HG02970 (cell line): ENCODE results near the gene SLC25A33.
"Not testable (repeated sequence)": the region's sequence is repeated elsewhere in the genome, so short reads cannot be mapped to it uniquely, and the experiment has no call there.

Source experiments
- ATAC-seq: cut with Tn5 transposase; IDR thresholded peaks from one replicate; pipeline ENCODE4 v1.9.1; 2021; ENCODE audit warnings: mild to moderate bottlenecking, moderate library complexity, moderate number of reproducible peaks; ENCODE audit not compliant: unreplicated experiment, low FRiP score

Gene SLC25A33

DNA sequence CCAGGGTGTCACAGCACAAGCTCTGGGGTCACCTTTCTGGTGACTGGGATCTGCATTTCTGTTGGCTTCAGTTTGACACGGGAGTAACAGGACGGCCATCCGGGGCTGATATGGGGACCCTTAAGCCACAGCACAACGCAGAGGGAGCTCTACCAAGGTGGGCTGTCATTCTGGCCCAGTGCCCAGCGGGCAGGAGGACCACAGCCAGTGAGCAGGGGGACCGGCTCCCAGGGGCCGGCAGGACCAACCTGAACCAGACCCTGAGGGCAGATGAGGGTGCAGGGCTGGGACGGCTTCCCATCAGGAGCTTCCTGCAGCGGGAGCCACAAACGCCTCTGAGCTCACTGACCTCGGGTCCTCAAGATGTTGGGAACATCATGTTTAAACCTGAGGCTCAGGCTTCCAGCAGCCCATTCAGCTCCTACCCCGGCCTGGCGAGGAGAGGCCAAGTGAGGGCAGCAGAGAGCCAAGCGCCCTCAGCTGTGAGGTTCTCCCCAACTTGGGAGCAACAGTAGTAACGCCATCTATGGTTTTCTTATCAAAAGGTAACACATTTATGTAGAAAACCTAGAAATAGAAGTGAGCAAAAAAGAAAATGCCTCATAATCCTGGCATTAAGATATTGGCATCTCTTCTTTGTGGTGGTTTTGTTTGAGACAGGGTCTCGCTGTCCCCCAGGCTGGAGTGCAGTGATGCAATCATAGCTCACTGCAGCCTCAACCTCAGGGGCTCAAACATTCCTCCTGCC lies 76.2 kb downstream of the SLC25A33 start:
- ATAC-seq = no peak

GRCh38 chr1:9618909-9619679 lies 79.8 kb downstream of the SLC25A33 start:
- ATAC-seq = no peak

DNA sequence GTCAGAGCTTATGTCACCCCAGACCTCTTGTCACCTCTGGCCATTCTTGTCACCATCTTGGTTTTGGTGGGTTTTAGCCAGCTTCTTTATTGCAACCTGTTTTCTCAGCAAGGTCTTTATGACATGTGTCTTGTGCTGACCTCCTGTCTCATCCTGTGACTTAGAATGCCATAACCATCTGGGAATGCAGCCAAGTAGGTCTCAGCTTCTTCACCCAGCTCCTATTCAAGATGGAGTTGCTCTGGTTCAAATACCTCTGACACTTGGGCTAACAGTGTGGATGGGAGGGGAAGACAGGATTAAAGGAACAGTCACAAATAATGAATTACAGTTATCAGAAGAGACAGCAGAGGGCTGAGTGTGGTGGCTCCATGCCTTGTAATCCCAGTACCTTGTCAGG lies 81.8 kb downstream of the SLC25A33 start:
- no peak for ATAC-seq

- no peak for ATAC-seq
Observed at GRCh38 chr1:9624081-9624480, 84.8 kb downstream of the SLC25A33 start.

DNA sequence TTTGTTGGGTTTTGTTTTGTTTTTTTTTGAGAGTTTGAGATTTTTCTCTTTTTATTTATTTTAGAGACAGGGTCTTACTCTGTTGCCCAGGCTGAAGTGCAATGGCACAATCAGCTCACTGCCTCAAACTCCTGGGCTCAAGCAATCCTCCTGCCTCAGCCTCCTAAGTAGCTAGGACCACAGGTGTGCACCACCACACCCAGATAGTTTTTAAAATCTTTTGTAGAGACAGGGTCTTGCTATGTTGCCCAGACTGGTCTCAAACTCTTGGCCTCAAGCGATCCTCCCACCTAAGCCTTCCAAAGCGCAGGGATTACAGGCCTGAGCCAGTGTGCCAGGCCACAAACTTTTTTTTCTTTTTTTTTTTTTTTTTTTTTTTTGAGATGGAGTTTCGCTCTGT lies 85.8 kb downstream of the SLC25A33 start:
- not testable (repeated sequence) for ATAC-seq

- no peak for ATAC-seq
Observed at GRCh38 chr1:9626201-9626608, 86.9 kb downstream of the SLC25A33 start.

DNA sequence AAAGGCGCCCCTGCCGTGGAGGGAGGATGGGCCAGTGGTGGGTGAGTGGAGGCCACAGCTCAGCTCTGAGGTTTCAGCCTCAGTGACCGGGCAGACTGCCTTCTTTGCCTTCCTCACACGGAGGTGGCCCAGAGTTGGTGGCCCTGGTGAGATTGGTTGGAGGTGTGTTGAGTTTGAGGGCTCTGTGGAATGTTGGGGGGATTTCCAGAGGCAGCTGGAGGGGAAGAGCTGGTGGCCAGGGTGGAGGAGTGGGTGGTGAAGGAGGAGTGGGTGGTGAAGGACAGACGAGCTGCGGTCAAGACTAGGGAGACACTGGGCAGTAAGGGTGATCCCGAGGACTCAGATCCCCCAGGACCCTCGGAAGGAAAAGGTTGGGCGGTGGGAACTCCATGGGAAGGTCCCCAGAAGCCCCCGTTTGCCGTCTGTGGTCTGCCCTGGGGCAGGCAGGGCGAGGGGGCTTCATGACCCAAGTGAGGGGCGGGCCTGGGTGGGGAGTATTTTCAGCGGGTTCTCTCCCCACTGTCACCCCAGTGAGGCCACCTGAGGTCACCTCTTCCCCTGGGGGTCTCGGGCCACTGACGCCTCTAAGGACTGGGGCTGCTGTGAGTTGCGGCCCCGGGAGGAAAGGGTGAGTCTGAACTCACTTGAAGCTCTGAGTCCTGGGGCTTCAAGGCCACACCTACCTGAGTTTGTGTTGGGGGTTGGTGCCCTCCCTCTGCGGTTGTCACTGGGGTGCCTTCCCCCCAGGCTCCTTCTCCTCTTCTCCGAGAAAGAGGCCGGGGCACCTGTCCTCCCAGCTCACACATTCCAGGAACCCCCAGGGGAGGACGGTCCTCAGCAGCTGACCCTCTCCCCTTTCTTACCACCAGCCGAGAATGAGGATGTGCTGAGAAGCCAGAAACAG lies 89.5 kb downstream of the SLC25A33 start:
- ATAC-seq = no peak

DNA sequence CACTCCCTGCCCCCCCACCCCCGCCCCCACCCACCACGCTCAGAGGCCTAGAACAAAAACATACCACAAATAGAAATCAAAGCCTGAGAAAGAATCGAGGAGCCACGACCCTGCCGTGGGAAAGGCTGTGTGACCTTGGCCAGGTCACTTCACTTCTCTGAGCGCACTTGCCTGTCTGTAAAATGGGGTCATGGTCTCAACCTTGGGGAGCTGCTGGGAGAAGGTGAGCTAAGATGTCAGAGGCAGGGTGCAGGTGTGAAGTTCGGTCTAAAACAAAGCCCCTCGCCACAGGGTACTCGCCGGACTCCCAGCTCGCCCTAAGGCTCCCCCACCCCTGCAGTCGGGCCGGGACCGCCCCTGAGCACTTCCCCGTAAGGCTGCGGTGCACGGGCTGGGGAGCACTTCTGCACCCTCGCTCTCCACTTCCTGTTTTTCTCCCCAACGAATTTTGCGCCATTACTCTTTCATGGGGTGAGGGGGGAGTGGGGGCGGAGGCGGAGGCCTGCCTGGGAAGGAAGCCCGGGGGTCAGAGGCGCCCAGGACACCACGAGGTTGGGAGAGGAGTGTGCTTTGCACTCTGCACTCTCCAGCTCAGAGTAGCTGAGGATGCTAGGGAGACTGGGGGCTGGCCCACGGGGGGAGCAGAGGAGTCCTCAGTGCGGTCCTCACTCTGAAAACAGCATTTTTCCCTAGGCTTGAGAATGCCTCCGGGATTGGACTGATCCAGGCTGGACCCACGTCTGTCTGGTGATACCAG lies 90.4 kb downstream of the SLC25A33 start:
- ATAC-seq = no peak

- ATAC-seq = no peak
Observed at GRCh38 chr1:9630331-9631111, 91.3 kb downstream of the SLC25A33 start.

GRCh38 chr1:9631613-9632012 lies 92.3 kb downstream of the SLC25A33 start:
- no peak for ATAC-seq

GRCh38 chr1:9633493-9633892 lies 94.2 kb downstream of the SLC25A33 start:
- no peak for ATAC-seq

- ATAC-seq = no peak
Observed at GRCh38 chr1:9634582-9634981, 95.3 kb downstream of the SLC25A33 start.
